Mucosa of rectum (tissue), 2 donors: ENCODE data around the gene IL4.
"Not testable (repeated sequence)": the region's sequence is repeated elsewhere in the genome, so short reads cannot be mapped to it uniquely, and the experiment has no call there.

Source experiments
- H3K27ac ChIP-seq, 2 donors: one replicate each; pipeline ENCODE4 v1.7.0; 2013; ENCODE audit warnings: inconsistent platforms in 2 of 2, low read depth in 2 of 2, low read length in 2 of 2
- H3K27me3 ChIP-seq, 2 donors: one replicate each; pipeline ENCODE4 v1.7.0; 2013; ENCODE audit warnings: low read length in 2 of 2; ENCODE audit not compliant: control insufficient read depth in 2 of 2, insufficient read depth in 2 of 2
- H3K36me3 ChIP-seq, 2 donors: one replicate each; pipeline ENCODE4 v1.7.0; 2013; ENCODE audit warnings: low read length in 2 of 2; ENCODE audit not compliant: control insufficient read depth in 2 of 2, insufficient read depth in 2 of 2
- H3K4me1 ChIP-seq, 2 donors: one replicate each; pipeline ENCODE4 v1.7.0; 2013; ENCODE audit warnings: low read length in 2 of 2, mild to moderate bottlenecking in 1 of 2; ENCODE audit not compliant: control insufficient read depth in 2 of 2, insufficient read depth in 2 of 2
- H3K4me3 ChIP-seq, 2 donors: one replicate each; pipeline ENCODE4 v1.7.0; 2013; ENCODE audit warnings: low read length in 2 of 2
- H3K9ac ChIP-seq, 2 donors: one replicate each; pipeline ENCODE4 v1.7.0; 2013; ENCODE audit warnings: low read length in 2 of 2, low read depth in 1 of 2, mild to moderate bottlenecking in 1 of 2
- H3K9me3 ChIP-seq, 2 donors: one replicate each; pipeline ENCODE4 v1.7.0; 2013; ENCODE audit warnings: low read length in 2 of 2; ENCODE audit not compliant: control insufficient read depth in 2 of 2
- donor health status: healthy.
- donor health status: Normal muscosa, but diverticular disease.

IL4 gene

GRCh38 chr5:132681983-132682382, 8.2 kb downstream of the IL4 start:
- H3K27ac ChIP-seq: no peak overlapping the region
- H3K36me3 ChIP-seq: no peaks in the 10 kb centered on the region
- H3K9me3 ChIP-seq: no peaks in the 10 kb centered on the region
- H3K4me1 ChIP-seq: no peaks in the 10 kb centered on the region
- H3K9ac ChIP-seq: no peak overlapping the region
- H3K4me3 ChIP-seq: no peak overlapping the region
- H3K27me3 ChIP-seq: no peaks in the 10 kb centered on the region

GRCh38 chr5:132684491-132684890, 10.7 kb downstream of the IL4 start:
- Histone ChIP-seq H3K27me3 (no peaks in the 10 kb centered on the region), H3K27ac (no peak overlapping the region), H3K4me1 (no peaks in the 10 kb centered on the region), H3K9me3 (no peaks in the 10 kb centered on the region), H3K4me3 (no peak overlapping the region), H3K36me3 (no peaks in the 10 kb centered on the region), H3K9ac (no peak overlapping the region)

- H3K27ac ChIP-seq: no peak overlapping the region
- H3K36me3 ChIP-seq: no peaks in the 10 kb centered on the region
- H3K9ac ChIP-seq: no peak overlapping the region
- H3K27me3 ChIP-seq: no peaks in the 10 kb centered on the region
- no peaks in the 10 kb centered on the region for H3K9me3 ChIP-seq
- H3K4me3 ChIP-seq: no peak overlapping the region
- H3K4me1 ChIP-seq: no peaks in the 10 kb centered on the region
Measured at GRCh38 chr5:132684922-132685720, 11.3 kb downstream of the IL4 start.

GRCh38 chr5:132686193-132686592, 12.4 kb downstream of the IL4 start:
- H3K36me3 ChIP-seq: no peaks in the 10 kb centered on the region
- no peak overlapping the region for H3K27ac ChIP-seq
- H3K4me3 ChIP-seq: no peak overlapping the region
- no peaks in the 10 kb centered on the region for H3K4me1 ChIP-seq
- H3K27me3 ChIP-seq: no peaks in the 10 kb centered on the region
- no peak overlapping the region for H3K9ac ChIP-seq
- no peaks in the 10 kb centered on the region for H3K9me3 ChIP-seq

GRCh38 chr5:132687995-132688394, 14.2 kb downstream of the IL4 start:
- Histone ChIP-seq H3K27ac (no peak overlapping the region), H3K9me3 (no peaks in the 10 kb centered on the region), H3K4me3 (no peak overlapping the region), H3K9ac (no peak overlapping the region), H3K36me3 (no peaks in the 10 kb centered on the region), H3K27me3 (no peaks in the 10 kb centered on the region), H3K4me1 (no peaks in the 10 kb centered on the region)

- no peaks in the 10 kb centered on the region for H3K36me3 ChIP-seq
- no peaks in the 10 kb centered on the region for H3K4me1 ChIP-seq
- no peaks in the 10 kb centered on the region for H3K9me3 ChIP-seq
- no peak overlapping the region for H3K9ac ChIP-seq
- H3K27ac ChIP-seq: no peak overlapping the region
- H3K27me3 ChIP-seq: no peaks in the 10 kb centered on the region
- H3K4me3 ChIP-seq: no peak overlapping the region
Measured at GRCh38 chr5:132688536-132689339, 14.9 kb downstream of the IL4 start.

- no peaks in the 10 kb centered on the region for H3K36me3 ChIP-seq
- H3K27ac ChIP-seq: no peak overlapping the region
- H3K4me3 ChIP-seq: no peak overlapping the region
- no peaks in the 10 kb centered on the region for H3K4me1 ChIP-seq
- H3K27me3 ChIP-seq: no peaks in the 10 kb centered on the region
- H3K9me3 ChIP-seq: no peaks in the 10 kb centered on the region
- no peak overlapping the region for H3K9ac ChIP-seq
Measured at GRCh38 chr5:132689513-132689912, 15.7 kb downstream of the IL4 start.

GRCh38 chr5:132690156-132690555, 16.4 kb downstream of the IL4 start:
- Histone ChIP-seq H3K9me3 (no peaks in the 10 kb centered on the region), H3K27me3 (no peaks in the 10 kb centered on the region), H3K36me3 (no peaks in the 10 kb centered on the region), H3K4me1 (no peaks in the 10 kb centered on the region), H3K27ac (no peak overlapping the region), H3K4me3 (no peak overlapping the region), H3K9ac (no peak overlapping the region)

- not testable (repeated sequence) for H3K9ac ChIP-seq, H3K4me1 ChIP-seq, H3K36me3 ChIP-seq, H3K4me3 ChIP-seq, H3K27me3 ChIP-seq, H3K27ac ChIP-seq, H3K9me3 ChIP-seq
Measured at GRCh38 chr5:132691755-132692631, 18.2 kb downstream of the IL4 start.

GRCh38 chr5:132692632-132692967, 18.8 kb downstream of the IL4 start:
- no peaks in the 10 kb centered on the region for H3K9me3 ChIP-seq
- H3K36me3 ChIP-seq: peaks cover 0 to 1% of the 10 kb centered on the region in 2 donors
- no peak overlapping the region for H3K9ac ChIP-seq
- no peaks in the 10 kb centered on the region for H3K4me1 ChIP-seq
- H3K27ac ChIP-seq: no peak overlapping the region
- no peak overlapping the region for H3K4me3 ChIP-seq
- H3K27me3 ChIP-seq: no peaks in the 10 kb centered on the region
